ENCODE data around the gene RAVER1.

- TF ChIP-seq EZH2 (IDR thresholded peaks at IDR 0.05; ENCODE audit: borderline replicate concordance, low read depth, low read length, severe bottlenecking) (no peak), CTCF (IDR thresholded peaks at IDR 0.05; ENCODE audit: borderline replicate concordance, extremely low read depth, low read length, poor library complexity, severe bottlenecking) (no peak)
These were observed 12.5 kb downstream of the RAVER1 start for GRCh38 chr19:10320602-10321416.
